Fibroblast of lung (primary cell): ENCODE results near the gene BMERB1.

Source experiments
- CTCF ChIP-seq, 2 donors: IDR thresholded peaks in 1 of 2; conservative IDR thresholded peaks in 1 of 2; 1 replicate in 1 of 2; 2 replicates in 1 of 2; pipeline ENCODE4 v1.5.1; 2011 to 2012; ENCODE audit warnings: low read length in 2 of 2, control low read depth in 1 of 2, inconsistent platforms in 1 of 2, low read depth in 1 of 2, mild to moderate bottlenecking in 1 of 2
- EZH2 ChIP-seq: IDR thresholded peaks from 2 replicates; pipeline ENCODE4 v1.5.1; 2012; ENCODE audit warnings: low read length, control low read depth, mild to moderate bottlenecking; ENCODE audit errors: missing control alignments

DNA sequence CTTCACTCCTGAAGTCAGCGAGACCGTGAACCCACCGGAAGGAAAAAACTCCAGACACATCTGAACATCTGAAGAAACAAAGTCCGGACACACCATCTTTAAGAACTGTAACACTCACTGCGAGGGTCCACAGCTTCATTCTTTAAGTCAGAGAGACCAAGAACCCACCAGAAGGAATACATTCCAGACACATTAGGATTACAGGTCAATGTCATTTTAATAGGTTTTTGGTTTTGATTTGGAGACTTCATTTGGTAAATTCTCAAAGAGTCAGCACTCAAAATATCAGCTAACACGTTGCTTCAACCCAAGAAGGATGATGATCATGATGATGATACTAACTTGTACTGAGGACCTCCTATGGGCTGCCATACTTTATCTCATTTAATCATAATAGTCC lies 7.6 kb upstream of the BMERB1 start:
- TF ChIP-seq CTCF (conservative IDR thresholded peaks at IDR 0.05 in 1 of 2, IDR thresholded peaks at IDR 0.05 in 1 of 2; ENCODE audit: low read depth in 1 of 2, low read length in 2 of 2), result no peak
- TF ChIP-seq EZH2, result no peak
